GM23338 (cell line): ENCODE data around the gene PIGC. TPM values are rescaled to one million over a fixed set of nuclear protein-coding genes. Genes with fewer than 3 reads are reported as not detected.

ENCODE experiments used
- ATAC-seq: fragments of 200-7000 bp; cut with Tn5 transposase; 3 replicates; pipeline ENCODE4 v1.9.1; 2020
- DNase-seq: peaks from one replicate; pipeline ENCODE4 v3.0.0-alpha.2; 2015; ENCODE audit warnings: low spot score
- H2AFZ ChIP-seq: fragments of 200-600 bp; sonication (generic); 2 replicates; pipeline ENCODE4 v1.8.0; 2016; ENCODE audit warnings: antibody characterized with exemption, mild to moderate bottlenecking, moderate library complexity
- H3F3A ChIP-seq: fragments of 200-600 bp; sonication (generic); replicated peaks from 2 replicates; pipeline ENCODE4 v1.8.0; 2017; ENCODE audit warnings: antibody characterized with exemption, mixed run types, low read depth
- H3K27ac ChIP-seq: fragments of 200-600 bp; sonication (generic); 2 replicates; pipeline ENCODE4 v1.6.1; 2016; ENCODE audit warnings: low read depth
- H3K27me3 ChIP-seq: fragments of 200-600 bp; sonication (generic); 2 replicates; pipeline ENCODE4 v1.8.0; 2016; ENCODE audit warnings: mild to moderate bottlenecking, mixed run types, moderate library complexity; ENCODE audit not compliant: insufficient read depth
- H3K36me3 ChIP-seq: fragments of 200-600 bp; sonication (generic); 2 replicates; pipeline ENCODE4 v1.8.0; 2016; ENCODE audit warnings: mild to moderate bottlenecking; ENCODE audit not compliant: insufficient read depth
- H3K4me1 ChIP-seq: fragments of 200-600 bp; sonication (generic); 2 replicates; pipeline ENCODE4 v1.8.0; 2016; ENCODE audit warnings: mild to moderate bottlenecking, moderate library complexity; ENCODE audit not compliant: insufficient read depth
- H3K4me2 ChIP-seq: fragments of 200-600 bp; sonication (generic); 2 replicates; pipeline ENCODE4 v1.7.1; 2017; ENCODE audit warnings: mixed run types
- H3K4me3 ChIP-seq: fragments of 200-600 bp; sonication (generic); 2 replicates; pipeline ENCODE4 v1.6.1; 2016; ENCODE audit warnings: mixed run types
- H3K79me2 ChIP-seq: fragments of 200-600 bp; sonication (generic); replicated peaks from 2 replicates; pipeline ENCODE4 v1.8.0; 2017; ENCODE audit warnings: mild to moderate bottlenecking; ENCODE audit not compliant: insufficient read depth
- H3K9me2 ChIP-seq: fragments of 200-600 bp; sonication (generic); 2 replicates; pipeline ENCODE4 v1.8.0; 2017; ENCODE audit not compliant: insufficient read depth
- H4K20me1 ChIP-seq: fragments of 200-600 bp; sonication (generic); replicated peaks from 2 replicates; pipeline ENCODE4 v1.8.0; 2017; ENCODE audit warnings: mild to moderate bottlenecking; ENCODE audit not compliant: insufficient read depth
- H3K27ac Mint-ChIP-seq: 2 replicates; pipeline ENCODE4 v1.8.0; 2020; ENCODE audit warnings: inconsistent platforms, mild to moderate bottlenecking, moderate library complexity, mixed read lengths
- H3K27me3 Mint-ChIP-seq: 3 replicates; pipeline ENCODE4 v1.8.0; 2022; ENCODE audit warnings: low read depth, mild to moderate bottlenecking, moderate library complexity, mixed read lengths, inconsistent platforms; ENCODE audit not compliant: insufficient read depth, poor library complexity
- H3K36me3 Mint-ChIP-seq: 3 replicates; pipeline ENCODE4 v1.8.0; 2021; ENCODE audit warnings: low read depth, mild to moderate bottlenecking, inconsistent platforms, moderate library complexity, mixed read lengths
- H3K4me1 Mint-ChIP-seq: 3 replicates; pipeline ENCODE4 v1.8.0; 2020; ENCODE audit warnings: mild to moderate bottlenecking, inconsistent platforms, mixed read lengths
- H3K4me3 Mint-ChIP-seq: 3 replicates; pipeline ENCODE4 v1.8.0; 2021; ENCODE audit warnings: moderate library complexity, mild to moderate bottlenecking, inconsistent platforms, mixed read lengths
- H3K9me3 Mint-ChIP-seq: 3 replicates; pipeline ENCODE4 v1.8.0; 2020; ENCODE audit warnings: moderate library complexity, mild to moderate bottlenecking, inconsistent platforms, mixed read lengths
- CREB1 ChIP-seq: fragments of 250-450 bp; sonication (Bioruptor Pico); IDR thresholded peaks from 2 replicates; pipeline ENCODE4 v1.5.0; 2020; ENCODE audit warnings: low read depth, mild to moderate bottlenecking, moderate library complexity
- ETS1 ChIP-seq: IDR thresholded peaks from 2 replicates; pipeline ENCODE4 v1.6.1; 2016; ENCODE audit warnings: antibody characterized with exemption
- EZH2phosphoT487 ChIP-seq: fragments of 200-600 bp; sonication (generic); IDR thresholded peaks from one replicate; pipeline ENCODE4 v1.8.1; 2018; ENCODE audit warnings: antibody characterized with exemption; ENCODE audit not compliant: unreplicated experiment
- NANOG ChIP-seq: IDR thresholded peaks from 2 replicates; pipeline ENCODE4 v1.6.1; 2016; ENCODE audit warnings: antibody characterized with exemption, borderline replicate concordance
- STAT1 ChIP-seq: IDR thresholded peaks from one replicate; pipeline ENCODE4 v1.6.1; 2016; ENCODE audit warnings: antibody characterized with exemption; ENCODE audit not compliant: unreplicated experiment
- ZNF114 ChIP-seq: fragments of 250-450 bp; sonication (Bioruptor Pico); IDR thresholded peaks from 2 replicates; pipeline ENCODE4 v1.5.0; 2020; ENCODE audit warnings: mild to moderate bottlenecking, moderate library complexity
- polyA plus RNA-seq: library from polyadenylated mRNA; unstranded; fragments of >200 nt; fragmentation: Nextera tagmentation; extraction: Ambion mirVana; gene quantifications from 2 replicates; pipeline ENCODE4 v1.2.1, GENCODE V29; 2016
- total RNA-seq: library from RNA; depleted of rRNA; stranded (reverse); fragments of >200 nt; shearing (Covaris generic); gene quantifications from 2 replicates; pipeline ENCODE4 v1.2.3, GENCODE V29; 2014
- TF ChIP-seq, protein P1 (sequence below): fragments of 250-450 bp; sonication (Bioruptor Pico); IDR thresholded peaks from 2 replicates; pipeline ENCODE4 v1.5.0; 2020; ENCODE audit warnings: mild to moderate bottlenecking, moderate library complexity

The PIGC gene
- total and polyA plus RNA-seq, 2 experiments from 2014 or later: 22.5 to 28.1 TPM

DNA sequence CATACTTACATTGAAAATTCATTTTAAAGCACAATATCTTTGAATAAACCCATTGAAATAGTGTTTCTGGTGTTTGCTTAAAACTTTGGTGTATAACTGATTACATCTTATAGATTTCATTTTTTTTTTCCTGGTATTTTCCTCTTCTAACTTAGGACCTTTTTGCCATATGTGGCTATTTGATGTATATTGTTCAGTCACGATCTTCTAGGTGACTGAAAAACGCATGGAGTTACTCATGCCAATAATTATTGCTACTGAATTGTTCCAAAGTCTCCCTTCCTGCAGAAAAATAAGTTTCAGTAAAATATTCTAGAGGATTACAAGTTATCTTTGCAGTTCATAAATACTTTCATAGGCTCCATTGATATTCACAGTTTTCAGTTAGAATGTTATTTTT lies 46.2 kb downstream of the PIGC start:
- TF ChIP-seq ETS1: no peak
- TF ChIP-seq, protein P1, sequence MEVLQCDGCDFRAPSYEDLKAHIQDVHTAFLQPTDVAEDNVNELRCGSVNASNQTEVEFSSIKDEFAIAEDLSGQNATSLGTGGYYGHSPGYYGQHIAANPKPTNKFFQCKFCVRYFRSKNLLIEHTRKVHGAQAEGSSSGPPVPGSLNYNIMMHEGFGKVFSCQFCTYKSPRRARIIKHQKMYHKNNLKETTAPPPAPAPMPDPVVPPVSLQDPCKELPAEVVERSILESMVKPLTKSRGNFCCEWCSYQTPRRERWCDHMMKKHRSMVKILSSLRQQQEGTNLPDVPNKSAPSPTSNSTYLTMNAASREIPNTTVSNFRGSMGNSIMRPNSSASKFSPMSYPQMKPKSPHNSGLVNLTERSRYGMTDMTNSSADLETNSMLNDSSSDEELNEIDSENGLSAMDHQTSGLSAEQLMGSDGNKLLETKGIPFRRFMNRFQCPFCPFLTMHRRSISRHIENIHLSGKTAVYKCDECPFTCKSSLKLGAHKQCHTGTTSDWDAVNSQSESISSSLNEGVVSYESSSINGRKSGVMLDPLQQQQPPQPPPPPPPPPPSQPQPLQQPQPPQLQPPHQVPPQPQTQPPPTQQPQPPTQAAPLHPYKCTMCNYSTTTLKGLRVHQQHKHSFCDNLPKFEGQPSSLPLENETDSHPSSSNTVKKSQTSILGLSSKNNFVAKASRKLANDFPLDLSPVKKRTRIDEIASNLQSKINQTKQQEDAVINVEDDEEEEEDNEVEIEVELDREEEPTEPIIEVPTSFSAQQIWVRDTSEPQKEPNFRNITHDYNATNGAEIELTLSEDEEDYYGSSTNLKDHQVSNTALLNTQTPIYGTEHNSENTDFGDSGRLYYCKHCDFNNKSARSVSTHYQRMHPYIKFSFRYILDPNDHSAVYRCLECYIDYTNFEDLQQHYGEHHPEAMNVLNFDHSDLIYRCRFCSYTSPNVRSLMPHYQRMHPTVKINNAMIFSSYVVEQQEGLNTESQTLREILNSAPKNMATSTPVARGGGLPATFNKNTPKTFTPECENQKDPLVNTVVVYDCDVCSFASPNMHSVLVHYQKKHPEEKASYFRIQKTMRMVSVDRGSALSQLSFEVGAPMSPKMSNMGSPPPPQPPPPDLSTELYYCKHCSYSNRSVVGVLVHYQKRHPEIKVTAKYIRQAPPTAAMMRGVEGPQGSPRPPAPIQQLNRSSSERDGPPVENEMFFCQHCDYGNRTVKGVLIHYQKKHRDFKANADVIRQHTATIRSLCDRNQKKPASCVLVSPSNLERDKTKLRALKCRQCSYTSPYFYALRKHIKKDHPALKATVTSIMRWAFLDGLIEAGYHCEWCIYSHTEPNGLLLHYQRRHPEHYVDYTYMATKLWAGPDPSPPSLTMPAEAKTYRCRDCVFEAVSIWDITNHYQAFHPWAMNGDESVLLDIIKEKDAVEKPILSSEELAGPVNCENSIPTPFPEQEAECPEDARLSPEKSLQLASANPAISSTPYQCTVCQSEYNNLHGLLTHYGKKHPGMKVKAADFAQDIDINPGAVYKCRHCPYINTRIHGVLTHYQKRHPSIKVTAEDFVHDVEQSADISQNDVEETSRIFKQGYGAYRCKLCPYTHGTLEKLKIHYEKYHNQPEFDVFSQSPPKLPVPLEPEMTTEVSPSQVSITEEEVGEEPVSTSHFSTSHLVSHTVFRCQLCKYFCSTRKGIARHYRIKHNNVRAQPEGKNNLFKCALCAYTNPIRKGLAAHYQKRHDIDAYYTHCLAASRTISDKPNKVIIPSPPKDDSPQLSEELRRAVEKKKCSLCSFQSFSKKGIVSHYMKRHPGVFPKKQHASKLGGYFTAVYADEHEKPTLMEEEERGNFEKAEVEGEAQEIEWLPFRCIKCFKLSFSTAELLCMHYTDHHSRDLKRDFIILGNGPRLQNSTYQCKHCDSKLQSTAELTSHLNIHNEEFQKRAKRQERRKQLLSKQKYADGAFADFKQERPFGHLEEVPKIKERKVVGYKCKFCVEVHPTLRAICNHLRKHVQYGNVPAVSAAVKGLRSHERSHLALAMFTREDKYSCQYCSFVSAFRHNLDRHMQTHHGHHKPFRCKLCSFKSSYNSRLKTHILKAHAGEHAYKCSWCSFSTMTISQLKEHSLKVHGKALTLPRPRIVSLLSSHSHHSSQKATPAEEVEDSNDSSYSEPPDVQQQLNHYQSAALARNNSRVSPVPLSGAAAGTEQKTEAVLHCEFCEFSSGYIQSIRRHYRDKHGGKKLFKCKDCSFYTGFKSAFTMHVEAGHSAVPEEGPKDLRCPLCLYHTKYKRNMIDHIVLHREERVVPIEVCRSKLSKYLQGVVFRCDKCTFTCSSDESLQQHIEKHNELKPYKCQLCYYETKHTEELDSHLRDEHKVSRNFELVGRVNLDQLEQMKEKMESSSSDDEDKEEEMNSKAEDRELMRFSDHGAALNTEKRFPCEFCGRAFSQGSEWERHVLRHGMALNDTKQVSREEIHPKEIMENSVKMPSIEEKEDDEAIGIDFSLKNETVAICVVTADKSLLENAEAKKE (CRISPR knock-in tag): no peak
- TF ChIP-seq EZH2phosphoT487: no peak
- no peak for TF ChIP-seq NANOG
- H3K9me3 Mint-ChIP-seq: no peaks in the 10 kb centered on the region; the same call in 2 of the 3 replicates
- H3K4me1 ChIP-seq: peaks cover 34% of the 10 kb centered on the region

GRCh38 chr1:172397221-172397620 lies 46.6 kb downstream of the PIGC start:
- Histone ChIP-seq H3K9me2 (no peaks in the 10 kb centered on the region), H3K4me1 (peaks cover 31% of the 10 kb centered on the region), H2AFZ (no peak overlapping the region), H3F3A (no peaks in the 10 kb centered on the region), H3K27me3 (no peaks in the 10 kb centered on the region), H3K79me2 (no peaks in the 10 kb centered on the region), H3K4me2 (no peak overlapping the region), H3K4me3 (no peak overlapping the region), H3K36me3 (no peaks in the 10 kb centered on the region), H4K20me1 (no peaks in the 10 kb centered on the region), H3K27ac (no peak overlapping the region)
- peaks cover 44% of the 10 kb centered on the region for H3K4me1 Mint-ChIP-seq
- DNase-seq: no peak
- H3K4me3 Mint-ChIP-seq: no peak overlapping the region
- H3K9me3 Mint-ChIP-seq: no peaks in the 10 kb centered on the region; the same call in 2 of the 3 replicates
- H3K27ac Mint-ChIP-seq: no peak overlapping the region
- no peaks in the 10 kb centered on the region for H3K27me3 Mint-ChIP-seq
- ATAC-seq: no peak
- TF ChIP-seq CREB1 (CRISPR knock-in tag): no peak
- no peak for TF ChIP-seq ZNF114 (CRISPR knock-in tag)
- no peak for TF ChIP-seq STAT1
- no peak for TF ChIP-seq NANOG
- no peaks in the 10 kb centered on the region for H3K36me3 Mint-ChIP-seq

More for the DNA sequence above, 46.2 kb downstream of the PIGC start:
- DNase-seq (no peak), ATAC-seq (no peak)
- Mint-ChIP-seq H3K27me3 (no peaks in the 10 kb centered on the region), H3K4me3 (no peak overlapping the region), H3K36me3 (no peaks in the 10 kb centered on the region), H3K4me1 (peaks cover 44% of the 10 kb centered on the region), H3K27ac (no peak overlapping the region)
- no peak overlapping the region for H2AFZ ChIP-seq
- H3K36me3 ChIP-seq: no peaks in the 10 kb centered on the region
- H3F3A ChIP-seq: no peaks in the 10 kb centered on the region
- no peaks in the 10 kb centered on the region for H4K20me1 ChIP-seq
- H3K4me2 ChIP-seq: no peak overlapping the region
- H3K79me2 ChIP-seq: no peaks in the 10 kb centered on the region
- no peaks in the 10 kb centered on the region for H3K9me2 ChIP-seq
- no peak overlapping the region for H3K4me3 ChIP-seq
- H3K27ac ChIP-seq: no peak overlapping the region
- H3K27me3 ChIP-seq: no peaks in the 10 kb centered on the region
